IPS-11a (cell line): ENCODE measurements around the gene ITIH1.

Experiments
- H3K4me3 ChIP-seq: one replicate; pipeline ENCODE4 v1.5.1; 2013; ENCODE audit warnings: low read depth, low read length, control low read depth

Gene ITIH1

GRCh38 chr3:52813810-52814209 lies 36.4 kb downstream of the ITIH1 start:
- no peak overlapping the region for H3K4me3 ChIP-seq

GRCh38 chr3:52816199-52816598 lies 38.8 kb downstream of the ITIH1 start:
- no peak overlapping the region for H3K4me3 ChIP-seq

DNA sequence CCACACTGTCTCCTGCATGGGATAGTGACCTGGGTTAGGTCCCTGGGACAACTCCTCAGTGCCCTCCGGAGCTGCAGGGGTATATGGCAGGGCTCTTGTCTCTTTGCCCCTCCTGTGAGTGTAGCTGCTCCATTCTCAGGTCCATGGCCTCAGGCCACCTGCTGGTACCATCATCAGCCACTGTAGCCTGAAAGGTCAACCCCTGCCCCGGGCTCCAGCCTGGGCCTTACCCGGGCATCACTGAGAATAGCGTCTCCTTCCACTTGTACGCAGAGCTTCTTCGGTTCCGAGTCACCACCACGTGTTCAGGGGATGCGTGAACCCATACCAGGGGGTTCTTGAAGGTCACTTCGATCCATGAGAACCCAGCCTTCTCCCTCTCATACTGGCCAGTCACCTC lies 39.3 kb downstream of the ITIH1 start:
- no peak overlapping the region for H3K4me3 ChIP-seq

- no peak overlapping the region for H3K4me3 ChIP-seq
Measured at GRCh38 chr3:52817221-52817620, 39.8 kb downstream of the ITIH1 start.

DNA sequence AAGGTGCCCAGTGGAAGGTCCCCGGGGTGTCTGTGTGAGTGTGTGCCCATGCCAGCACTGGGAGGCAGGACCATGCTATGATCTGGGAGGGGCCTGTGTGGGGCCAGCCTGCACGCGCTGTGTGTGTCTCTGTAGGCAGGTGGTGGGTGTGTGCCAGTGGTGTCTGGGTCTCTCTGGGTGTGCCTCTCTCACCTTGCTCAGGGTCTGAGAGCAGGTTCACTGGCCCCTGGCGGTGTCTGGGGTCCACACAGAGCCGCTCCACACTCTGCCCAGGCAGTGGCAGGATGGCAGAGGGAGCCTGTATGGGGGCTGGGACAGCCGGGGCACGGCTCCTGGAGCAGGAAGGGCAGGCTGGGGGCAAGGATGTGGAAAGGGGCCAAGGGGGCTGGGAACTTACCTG lies 40.5 kb downstream of the ITIH1 start:
- no peak overlapping the region for H3K4me3 ChIP-seq

DNA sequence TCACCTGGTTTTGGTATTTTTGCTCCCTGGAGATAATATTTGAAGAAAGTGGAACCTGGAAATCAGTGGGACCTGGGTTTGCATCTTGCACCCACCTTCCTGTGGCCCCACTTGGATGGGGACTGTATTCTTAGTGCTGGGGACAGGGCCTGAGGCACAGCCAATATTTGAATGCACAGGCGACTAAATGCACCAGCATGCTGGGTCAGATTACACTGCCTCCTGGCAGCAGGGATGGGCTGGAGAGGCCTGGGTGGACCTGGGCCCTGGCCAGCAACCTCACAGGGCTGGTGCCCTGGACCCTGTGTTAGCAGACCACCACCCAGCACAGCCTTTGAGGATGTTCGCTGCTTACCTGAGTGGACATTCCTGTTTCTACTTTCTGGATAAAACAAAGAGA lies 42.5 kb downstream of the ITIH1 start:
- H3K4me3 ChIP-seq, result no peak overlapping the region

GRCh38 chr3:52820736-52821135 lies 43.3 kb downstream of the ITIH1 start:
- no peak overlapping the region for H3K4me3 ChIP-seq

DNA sequence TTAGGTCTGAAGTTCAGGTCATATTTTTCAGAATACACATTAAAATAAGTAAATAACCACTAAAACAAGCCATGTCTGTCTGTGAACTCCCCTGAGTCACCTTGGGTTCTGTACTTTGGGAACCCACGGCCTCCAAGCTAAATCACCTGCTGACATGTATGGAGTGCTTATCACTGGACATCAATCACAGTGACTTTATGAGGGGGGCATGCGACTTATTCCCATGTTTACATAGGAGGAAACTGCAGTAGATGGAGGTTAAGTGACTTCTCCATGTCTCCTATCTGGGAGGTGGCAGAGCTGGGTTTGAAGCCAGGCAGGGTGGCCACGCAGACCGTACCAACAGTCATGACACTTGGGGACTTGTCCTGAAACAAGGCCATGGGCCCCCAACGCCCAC lies 45.0 kb downstream of the ITIH1 start:
- no peak overlapping the region for H3K4me3 ChIP-seq

GRCh38 chr3:52824037-52824436 lies 46.6 kb downstream of the ITIH1 start:
- no peak overlapping the region for H3K4me3 ChIP-seq

DNA sequence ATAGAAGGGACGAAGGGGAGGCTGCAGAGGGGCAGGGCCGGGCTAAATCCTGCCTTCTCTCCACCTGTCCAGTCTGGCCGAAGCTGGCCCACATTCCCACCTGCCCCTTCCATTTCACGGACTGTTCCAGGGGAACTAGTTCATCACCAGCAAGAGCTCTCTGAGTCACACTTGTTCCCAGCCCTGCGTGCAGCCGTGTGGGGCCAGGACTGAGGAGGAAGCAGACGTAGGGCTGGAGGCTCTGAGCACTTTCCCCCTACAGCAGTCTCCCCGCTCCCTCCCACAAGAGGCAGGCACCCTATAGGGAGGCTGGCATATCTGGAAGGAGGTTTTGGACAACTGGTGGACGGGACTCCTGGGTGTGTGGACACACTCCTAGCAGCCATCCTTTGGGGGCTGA lies 50.0 kb downstream of the ITIH1 start:
- H3K4me3 ChIP-seq, result no peak overlapping the region

- no peak overlapping the region for H3K4me3 ChIP-seq
Measured at GRCh38 chr3:52827866-52828376, 50.5 kb downstream of the ITIH1 start.

GRCh38 chr3:52829482-52829881 lies 52.1 kb downstream of the ITIH1 start:
- H3K4me3 ChIP-seq, result no peak overlapping the region

DNA sequence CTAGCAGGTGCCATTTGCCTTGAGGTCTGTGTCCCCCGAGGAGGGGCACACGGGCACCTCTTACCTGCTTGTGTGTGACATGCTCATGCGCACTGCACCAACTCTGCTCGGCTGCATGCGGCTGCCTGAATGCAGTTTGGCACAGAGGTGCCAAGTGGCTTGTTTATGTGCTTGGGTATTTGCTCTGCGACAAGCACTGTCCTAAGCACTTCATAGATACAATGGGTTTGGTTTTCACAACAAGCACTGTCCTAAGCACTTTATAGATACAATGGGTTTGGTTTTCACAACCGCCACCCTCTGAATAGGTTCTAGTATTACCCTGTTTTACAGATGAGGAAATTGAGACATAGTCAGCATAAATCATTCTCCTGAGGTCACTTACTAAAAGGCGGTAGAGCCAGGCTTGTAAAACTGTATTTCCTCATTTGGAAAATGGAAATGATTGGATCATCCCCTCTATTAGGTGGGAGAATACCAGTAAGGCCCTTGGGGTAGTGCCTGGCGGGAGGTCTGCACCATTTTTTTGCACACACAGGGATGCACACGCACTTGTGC lies 52.6 kb downstream of the ITIH1 start:
- H3K4me3 ChIP-seq, result no peak overlapping the region

- H3K4me3 ChIP-seq, result no peak within 1 kb of the TSS
Measured at GRCh38 chr3:52830535-52831258, 53.3 kb downstream of the ITIH1 start, which contains the start of gene ITIH4. ITIH4 (minus strand) TSS chr3:52830672; CDS start chr3:52830642, 30 bp downstream.

- H3K4me3 ChIP-seq, result no peak overlapping the region
Measured at GRCh38 chr3:52831500-52832301, 54.3 kb downstream of the ITIH1 start.

DNA sequence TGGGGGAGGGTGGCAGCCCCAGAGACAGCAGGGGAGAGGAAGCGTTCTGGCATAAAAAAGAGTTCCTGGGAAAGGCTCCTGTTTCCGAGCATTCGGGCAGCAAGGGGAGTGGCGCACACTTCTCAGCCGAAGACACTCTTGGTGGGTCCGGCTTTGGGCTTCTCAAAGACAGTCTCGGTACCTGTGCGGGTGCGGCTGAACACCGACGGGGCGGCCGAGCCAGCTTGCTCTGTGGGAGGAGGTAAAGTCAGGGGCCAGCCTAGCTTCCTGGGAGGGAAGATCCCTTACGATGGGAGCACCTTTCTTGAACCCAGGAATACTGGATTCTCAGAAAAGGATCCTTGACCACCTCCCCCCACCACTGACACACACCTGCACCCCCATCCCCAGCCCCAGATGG lies 55.8 kb downstream of the ITIH1 start:
- H3K4me3 ChIP-seq, result no peak overlapping the region

DNA sequence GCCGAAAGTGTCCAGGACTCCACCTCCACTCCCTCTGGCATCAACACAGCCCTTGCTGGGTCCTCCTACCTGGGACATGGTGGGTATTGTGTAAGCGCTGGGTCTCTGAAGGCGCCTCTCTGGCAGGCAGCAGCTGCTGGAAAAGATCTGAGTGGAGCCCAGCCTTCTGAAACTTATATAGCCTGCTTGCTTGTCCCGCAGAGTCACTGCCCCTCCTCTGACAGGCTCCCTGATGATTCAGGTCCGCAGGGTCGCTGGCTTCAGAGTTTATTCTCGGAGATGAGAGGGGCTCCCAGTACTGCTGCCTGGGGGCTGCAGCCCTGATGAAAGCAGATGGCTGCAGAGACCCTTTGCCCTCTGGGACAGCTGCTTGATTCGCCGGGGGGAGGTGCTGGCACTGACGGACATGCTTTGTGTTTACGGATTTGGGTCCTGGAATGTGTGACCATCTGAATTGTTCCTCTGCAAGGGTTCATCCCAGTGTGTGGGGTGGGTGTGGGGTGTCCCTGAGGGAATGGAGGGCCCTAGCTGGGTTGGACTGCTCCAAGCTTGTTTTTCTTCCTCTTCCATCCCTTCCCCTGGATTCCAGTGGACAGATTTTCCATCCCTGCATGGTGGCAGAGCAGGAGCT lies 57.6 kb downstream of the ITIH1 start, which contains the start of gene MUSTN1:
TSS of gene MUSTN1 (minus strand) at position 149 of the 631 bp plus-strand sequence. CDS start at position 78, 71 bp downstream.
- no peak within 1 kb of the TSS for H3K4me3 ChIP-seq

- no peak overlapping the region for H3K4me3 ChIP-seq
Measured at GRCh38 chr3:52835766-52836470, 58.5 kb downstream of the ITIH1 start.

DNA sequence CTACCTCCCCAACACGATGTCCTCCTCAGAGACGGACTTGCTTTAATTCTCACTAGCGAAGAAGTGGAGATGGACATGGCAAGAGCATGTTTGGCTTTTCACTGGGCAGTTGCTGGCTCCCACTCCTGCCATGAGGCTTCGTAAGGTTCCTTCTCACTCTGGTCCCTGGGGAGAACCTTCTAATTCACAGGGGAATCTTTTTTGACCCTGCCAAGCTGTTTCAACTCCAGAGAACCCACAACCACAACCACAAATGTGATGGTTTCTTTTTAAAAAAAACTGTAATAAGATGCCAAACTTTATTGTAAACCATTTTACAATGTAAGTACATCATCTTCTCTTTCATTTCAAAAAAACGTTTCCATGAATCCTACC lies 59.1 kb downstream of the ITIH1 start:
- H3K4me3 ChIP-seq, result no peak overlapping the region

GRCh38 chr3:52836986-52837385 lies 59.6 kb downstream of the ITIH1 start:
- H3K4me3 ChIP-seq, result no peak overlapping the region
